GM18951 (cell line): ENCODE data around the gene DOK7.

Experiments
- POLR2A ChIP-seq: IDR thresholded peaks from 4 replicates; pipeline ENCODE4 v1.6.1; 2011; ENCODE audit warnings: mild to moderate bottlenecking; ENCODE audit not compliant: insufficient read length, insufficient read depth; ENCODE audit errors: extremely low read depth
- in situ Hi-C: fragments of 300-500 bp; cut with MboI; formaldehyde crosslinking; loops from one replicate; pipeline ENCODE4 v1.12.0; 2022; ENCODE audit warnings: low sequenced_read_pairs, mixed read lengths, inconsistent platforms; ENCODE audit not compliant: unreplicated experiment

Gene DOK7

GRCh38 chr4:3422808-3423297, 40.3 kb upstream of the DOK7 start:
- in situ Hi-C loops, result no loop called here
- TF ChIP-seq POLR2A, result no peak

- TF ChIP-seq POLR2A, result no peak
- in situ Hi-C loops, result no loop called here
Observed at GRCh38 chr4:3423406-3423805, 39.7 kb upstream of the DOK7 start.

DNA sequence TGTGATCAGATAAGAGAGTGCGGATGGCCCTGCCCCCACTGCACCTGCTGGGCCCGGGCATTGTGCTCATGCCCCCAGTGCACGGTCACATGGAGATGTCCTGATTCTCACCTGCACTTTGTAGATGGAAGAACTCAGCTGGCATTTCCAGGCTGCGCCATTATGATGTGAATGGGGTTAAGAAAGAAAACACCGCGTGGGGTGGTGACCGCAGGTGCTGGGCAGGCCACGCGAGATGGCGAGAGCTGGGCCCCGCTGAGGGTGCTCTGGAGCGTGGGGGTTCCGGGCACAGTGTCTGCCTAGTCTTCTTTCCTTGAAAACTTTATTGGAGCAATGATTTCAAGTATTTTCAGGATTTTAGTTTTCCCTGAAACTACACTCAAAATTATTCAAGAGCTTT, 39.2 kb upstream of the DOK7 start:
- no peak for TF ChIP-seq POLR2A
- in situ Hi-C loops, result no loop called here

DNA sequence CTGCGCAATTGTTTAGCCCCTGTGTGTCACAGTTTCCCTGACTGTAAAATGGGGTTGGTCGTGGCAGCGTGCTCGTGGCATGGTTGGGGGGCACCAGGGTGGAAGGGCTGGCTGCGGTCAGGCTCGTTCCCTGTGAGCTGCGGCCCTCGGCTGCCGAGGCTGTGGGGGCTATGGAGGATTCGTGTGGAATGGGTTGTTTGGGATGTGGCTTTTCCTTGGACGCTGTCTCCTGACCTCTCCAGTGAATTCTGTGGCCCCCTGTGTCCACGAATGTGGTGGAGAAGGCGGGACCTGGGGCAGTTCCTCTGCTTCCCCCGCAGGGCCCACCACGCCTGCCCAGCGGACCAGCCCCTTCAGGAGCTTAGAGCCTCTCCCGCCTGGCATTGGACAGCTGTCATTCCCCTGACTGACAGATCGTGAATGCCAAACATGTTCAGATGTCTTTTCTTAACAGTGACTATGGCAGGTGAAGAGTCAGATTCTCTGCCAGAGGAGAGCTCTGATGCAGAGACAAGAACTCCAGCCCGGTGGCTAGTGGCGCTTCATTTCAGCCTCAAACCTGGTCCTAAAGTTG, 38.5 kb upstream of the DOK7 start:
- TF ChIP-seq POLR2A, result no peak
- in situ Hi-C loops, result no loop called here

DNA sequence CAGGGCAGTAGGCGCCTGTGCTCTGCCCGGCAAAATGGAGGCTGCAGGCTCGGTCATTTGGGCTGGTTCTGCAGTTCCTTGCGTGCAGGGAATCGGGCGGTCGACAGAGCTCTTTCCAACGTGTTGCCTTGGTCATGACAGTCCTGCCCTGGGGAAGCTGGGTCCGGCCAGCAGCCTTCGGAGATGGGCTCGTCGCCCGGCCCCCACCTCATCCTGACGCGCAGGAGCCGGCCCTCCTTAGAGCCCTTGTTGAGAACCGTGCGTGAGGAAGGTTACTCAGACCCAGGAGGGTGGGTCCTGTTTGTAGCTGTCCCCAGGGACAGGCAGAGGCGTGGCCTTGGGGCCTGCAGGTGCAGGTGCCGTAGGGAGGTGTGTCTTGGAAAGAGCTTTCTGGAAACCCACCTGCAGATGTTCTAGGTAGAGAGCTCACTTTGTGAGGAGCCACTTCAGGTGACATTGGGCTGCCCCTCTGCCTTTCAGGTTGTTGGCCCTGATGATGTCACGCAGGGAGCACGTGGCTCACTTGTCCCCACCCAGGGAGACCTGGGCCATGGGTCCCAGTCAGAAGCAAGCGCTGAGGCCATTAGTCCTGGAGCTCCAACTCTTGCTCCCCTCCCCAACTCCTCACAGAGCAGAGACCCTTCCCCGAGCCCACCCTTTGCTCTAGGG, 36.5 kb upstream of the DOK7 start:
- in situ Hi-C loops, result no loop called here
- TF ChIP-seq POLR2A, result no peak

- in situ Hi-C loops, result no loop called here
- TF ChIP-seq POLR2A, result no peak
Observed at GRCh38 chr4:3427134-3427476, 36.0 kb upstream of the DOK7 start.

- in situ Hi-C loops, result no loop called here
- no peak for TF ChIP-seq POLR2A
Observed at GRCh38 chr4:3427706-3428446, 35.2 kb upstream of the DOK7 start.

- in situ Hi-C loops, result no loop called here
- TF ChIP-seq POLR2A, result no peak
Observed at GRCh38 chr4:3429651-3430050, 33.5 kb upstream of the DOK7 start.

- in situ Hi-C loops, result no loop called here
- no peak for TF ChIP-seq POLR2A
Observed at GRCh38 chr4:3430524-3430923, 32.6 kb upstream of the DOK7 start.

DNA sequence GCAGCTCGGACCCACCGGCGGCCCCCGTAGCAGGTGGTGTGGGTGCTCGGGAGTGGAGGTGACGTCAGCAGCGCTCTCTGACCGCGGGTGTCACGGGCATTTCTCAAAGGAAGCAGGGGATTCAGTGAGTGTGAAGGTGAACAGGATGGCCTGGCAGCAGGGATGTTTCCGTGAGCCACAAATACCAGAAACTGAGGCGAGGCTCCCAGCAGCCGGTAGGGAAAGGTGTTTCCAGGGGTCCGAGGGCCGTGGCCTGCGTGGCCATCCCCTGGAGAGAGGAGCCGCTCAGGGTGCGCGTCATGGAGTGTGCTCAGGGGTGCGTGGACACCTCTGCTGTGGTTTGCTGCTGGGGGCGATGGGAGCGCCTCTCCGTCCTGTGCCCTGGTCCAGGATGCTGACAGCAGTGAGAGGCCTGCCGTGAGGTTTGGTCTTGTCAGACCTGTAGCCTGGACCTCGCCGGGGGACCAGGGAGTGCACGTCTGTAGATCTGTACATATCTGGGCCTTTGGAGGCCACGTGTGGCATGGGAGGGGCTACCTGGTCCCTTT, 31.6 kb upstream of the DOK7 start:
- no peak for TF ChIP-seq POLR2A
- in situ Hi-C loops, result no loop called here

GRCh38 chr4:3432381-3432790, 30.7 kb upstream of the DOK7 start:
- in situ Hi-C loops, result no loop called here
- no peak for TF ChIP-seq POLR2A

DNA sequence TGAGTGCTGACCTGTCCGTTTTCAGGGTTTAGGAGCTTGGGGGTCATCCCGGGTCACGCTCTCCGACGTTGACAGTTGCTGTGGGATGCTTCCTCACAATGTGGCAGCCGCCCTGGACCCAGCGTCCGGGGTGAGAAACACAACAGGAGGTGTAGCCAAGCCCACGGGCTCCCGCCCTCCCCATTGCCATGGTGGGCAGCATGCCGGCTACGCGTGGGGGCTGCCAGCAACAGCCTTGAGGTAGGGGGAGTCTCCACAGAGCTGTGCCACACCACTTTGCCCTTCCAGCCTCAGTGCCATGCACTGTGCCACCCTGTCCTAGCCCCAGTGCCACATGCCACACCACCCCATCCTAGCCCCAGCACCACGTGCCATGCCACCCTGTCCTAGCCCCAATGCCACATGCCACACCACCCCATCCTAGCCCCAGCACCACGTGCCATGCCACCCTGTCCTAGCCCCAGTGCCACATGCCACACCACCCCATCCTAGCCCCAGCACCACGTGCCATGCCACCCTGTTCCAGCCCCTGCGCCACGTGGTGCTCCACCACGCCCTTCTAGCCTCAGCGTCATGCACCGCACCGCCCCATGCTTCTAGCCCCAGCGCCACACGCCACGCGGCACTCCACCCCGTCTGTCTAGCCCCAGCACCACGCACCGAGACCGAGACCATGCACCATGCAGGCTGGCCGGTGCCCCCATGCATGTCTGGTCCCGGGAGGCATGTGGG, 29.8 kb upstream of the DOK7 start:
- TF ChIP-seq POLR2A, result no peak
- in situ Hi-C loops, result no loop called here
